Transverse colon (tissue), 4 donors: ENCODE data around the gene UBE2O. TPM values are rescaled to one million over a fixed set of nuclear protein-coding genes. Genes with fewer than 3 reads are reported as not detected.

Experiments used
- DNase-seq: peaks from one replicate; pipeline ENCODE4 v3.0.0-alpha.2; 2019
- H3K27ac ChIP-seq, 4 donors: fragments of 200-600 bp; sonication (generic); 2 replicates each; pipeline ENCODE4 v1.5.1; 2016 to 2018; ENCODE audit warnings: inconsistent platforms in 4 of 4
- H3K27me3 ChIP-seq: fragments of 200-600 bp; sonication (generic); 2 replicates; pipeline ENCODE4 v1.5.1; 2017; ENCODE audit warnings: inconsistent platforms
- H3K36me3 ChIP-seq, 4 donors: fragments of 200-600 bp; sonication (generic); 2 replicates each; pipeline ENCODE4 v1.5.1; 2017 to 2019; ENCODE audit warnings: inconsistent platforms in 4 of 4
- H3K4me1 ChIP-seq, 4 donors: fragments of 200-600 bp; sonication (generic); 2 replicates each; pipeline ENCODE4 v1.5.1; 2017 to 2020; ENCODE audit warnings: inconsistent platforms in 4 of 4
- H3K4me3 ChIP-seq, 4 donors: fragments of 200-600 bp; sonication (generic); 1 replicate in 1 of 4; 2 replicates in 3 of 4; pipeline versions ENCODE4 v1.5.1 to v1.6.1; 2017 to 2019; ENCODE audit warnings: inconsistent platforms in 4 of 4
- H3K9me3 ChIP-seq, 2 donors: fragments of 200-600 bp; sonication (generic); 2 replicates each; pipeline ENCODE4 v1.5.1; 2017 to 2019; ENCODE audit warnings: inconsistent platforms in 2 of 2
- CTCF ChIP-seq, 5 experiments: fragments of 200-600 bp in 3 of 5; fragments of 450-650 bp in 2 of 5; sonication (generic) in 3 of 5; IDR thresholded peaks; 1 replicate in 2 of 5; 2 replicates in 3 of 5; pipeline ENCODE4 v1.5.1; 2016 to 2017; ENCODE audit warnings: antibody characterized with exemption in 5 of 5, inconsistent platforms in 3 of 5, mild to moderate bottlenecking in 2 of 5, moderate library complexity in 1 of 5
- EP300 ChIP-seq: sonication (generic); formaldehyde crosslinking; IDR thresholded peaks from one replicate; pipeline ENCODE4 v1.6.1; 2017; ENCODE audit warnings: antibody characterized with exemption, low read depth
- POLR2A ChIP-seq: fragments of 450-650 bp; IDR thresholded peaks from one replicate; pipeline ENCODE4 v1.6.1; 2016; ENCODE audit warnings: antibody characterized with exemption, mild to moderate bottlenecking, moderate library complexity
- POLR2AphosphoS5 ChIP-seq, 3 donors: sonication (generic); formaldehyde crosslinking; IDR thresholded peaks; one replicate each; pipeline ENCODE4 v1.6.1; 2016; ENCODE audit warnings: antibody characterized with exemption in 3 of 3
- WGBS, 2 donors: methylation state at CpG; one replicate each; pipeline ENCODE4 v1.1.5; 2018; ENCODE audit warnings: low coverage in 1 of 2; 5-methylcytosine and 5-hydroxymethylcytosine counted together
- in situ Hi-C, 4 donors: fragments of 200-750 bp; cut with MboI; loops; one replicate each; pipeline versions ENCODE4 v1.15.0 to v1.15.1; 2017; ENCODE audit warnings: low sequenced_read_pairs in 3 of 4, low pct_ligation_motif_present in 1 of 4, low pct_unique_long_range_greater_than_20kb in 1 of 4
- intact Hi-C: fragments of 100-400 bp; cut with DNase I; formaldehyde crosslinking; loops from one replicate; pipeline ENCODE4 v1.15.1; 2023; ENCODE audit warnings: low total_unique reads
- total RNA-seq, 4 donors: library from RNA; depleted of rRNA; stranded (reverse); fragments of >200 nt; gene quantifications; one replicate each; pipeline ENCODE4 v1.1.0, GENCODE V29; 2016

Gene UBE2O
- total RNA-seq, 4 donors from 2014 or later, result 9.8 to 28.8 (median 15.9) TPM

DNA sequence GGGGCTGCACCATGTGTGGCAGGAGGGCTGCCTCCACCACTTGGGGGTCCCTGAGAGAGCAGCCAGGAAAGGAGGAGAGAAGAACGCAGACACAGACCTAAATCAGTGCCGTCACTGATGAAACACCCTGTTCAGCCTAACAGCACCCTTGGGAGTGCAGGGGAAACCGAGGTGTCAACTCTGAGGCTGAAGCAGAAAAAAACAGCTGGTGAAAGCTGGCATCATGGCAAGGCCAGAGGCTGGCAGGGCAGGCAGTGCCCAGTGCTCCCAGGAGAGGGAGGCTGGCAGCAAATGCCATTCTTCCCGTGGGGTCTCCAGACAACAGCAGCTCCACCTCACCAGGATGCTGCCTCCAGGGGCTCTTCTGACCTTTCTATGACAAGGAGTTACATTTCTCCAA is 45.4 kb downstream of the UBE2O start:
- intact Hi-C loops (loop anchor here (10.0 kb wide), 1 partner anchor 173 kb away; no protein-coding TSS in a partner anchor), in situ Hi-C loops (no loop called here)
- no peaks in the 10 kb centered on the region for H3K36me3 ChIP-seq
- 77 to 100% methylated on average over 1 to 4 of the region's 4 CpGs for WGBS, 2 donors
- no peak for DNase-seq
- TF ChIP-seq CTCF (IDR thresholded peaks at IDR 0.05) (no peak), POLR2A (no peak), EP300 (no peak), POLR2AphosphoS5 (IDR thresholded peaks at IDR 0.05) (no peak)
- no peak overlapping the region for H3K4me3 ChIP-seq
- H3K4me1 ChIP-seq, result peaks cover 0 to 10% (median 3%) of the 10 kb centered on the region in 4 donors
- H3K27me3 ChIP-seq, result no peaks in the 10 kb centered on the region
- H3K9me3 ChIP-seq, result no peaks in the 10 kb centered on the region
- no peak overlapping the region for H3K27ac ChIP-seq

DNA sequence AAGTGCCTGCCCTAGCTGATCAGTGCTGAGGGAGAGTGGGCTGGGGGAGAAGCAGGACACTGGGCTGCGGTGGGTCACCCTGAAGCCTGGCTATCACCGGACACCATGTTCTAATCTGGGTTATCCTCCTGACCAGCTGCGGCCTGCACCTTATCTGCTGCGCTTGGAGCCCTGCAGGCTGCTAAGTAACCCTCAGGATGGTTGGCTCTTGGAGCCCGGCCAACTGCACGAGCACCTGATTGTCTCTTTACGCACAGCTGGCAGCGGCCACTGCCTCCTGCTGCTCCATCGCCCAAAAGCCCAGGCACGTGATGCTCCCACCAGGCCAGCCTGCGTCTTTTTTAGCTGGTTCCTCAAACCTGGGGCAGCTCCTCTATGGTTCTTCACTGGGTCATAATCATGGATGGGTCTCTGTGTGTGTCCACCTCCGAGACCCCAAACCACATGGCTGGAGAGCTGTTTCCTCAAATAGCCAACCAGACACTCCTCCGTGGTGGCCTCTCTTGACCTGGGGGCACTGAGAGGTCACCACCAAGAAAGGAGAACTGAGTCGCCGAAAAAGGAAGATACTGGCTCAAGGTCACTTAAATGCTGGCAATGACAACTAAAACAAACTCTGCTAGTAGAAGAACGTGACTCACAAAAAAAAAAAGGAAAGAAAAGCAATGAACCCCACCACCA is 46.8 kb downstream of the UBE2O start:
- no peak overlapping the region for H3K4me3 ChIP-seq
- H3K36me3 ChIP-seq, result peaks cover 0 to 3% (median 1%) of the 10 kb centered on the region in 4 donors
- H3K4me1 ChIP-seq, result peaks cover 0 to 10% (median 3%) of the 10 kb centered on the region in 4 donors
- peak; percentile 49 for DNase-seq
- in situ Hi-C loops, result no loop called here
- TF ChIP-seq CTCF (IDR thresholded peaks at IDR 0.05) (no peak), POLR2A (no peak), EP300 (no peak), POLR2AphosphoS5 (IDR thresholded peaks at IDR 0.05) (no peak)
- intact Hi-C loops, result loop anchor here (10.0 kb wide), 1 partner anchor 171 kb away; no protein-coding TSS in a partner anchor
- no peaks in the 10 kb centered on the region for H3K27me3 ChIP-seq
- no peak overlapping the region for H3K27ac ChIP-seq
- WGBS, 2 donors, result 23 to 61% methylated on average over 3 to 16 of the region's 16 CpGs
- no peaks in the 10 kb centered on the region for H3K9me3 ChIP-seq

- Histone ChIP-seq H3K4me1 (peaks cover 0 to 10% (median 3%) of the 10 kb centered on the region in 4 donors), H3K27me3 (no peaks in the 10 kb centered on the region), H3K36me3 (peaks cover 0 to 7% (median 2%) of the 10 kb centered on the region in 4 donors), H3K4me3 (no peak overlapping the region), H3K27ac (no peak overlapping the region), H3K9me3 (no peaks in the 10 kb centered on the region)
- in situ Hi-C loops, result no loop called here
- intact Hi-C loops, result loop anchor here (10.0 kb wide), 1 partner anchor 171 kb away; no protein-coding TSS in a partner anchor
- WGBS, 2 donors, result 80 to 83% methylated on average over 1 to 9 of the region's 9 CpGs
- TF ChIP-seq POLR2A (no peak), POLR2AphosphoS5 (IDR thresholded peaks at IDR 0.05) (no peak), EP300 (no peak), CTCF (IDR thresholded peaks at IDR 0.05) (no peak)
- DNase-seq, result no peak
Observed at GRCh38 chr17:76405607-76405966, 47.4 kb downstream of the UBE2O start.

DNA sequence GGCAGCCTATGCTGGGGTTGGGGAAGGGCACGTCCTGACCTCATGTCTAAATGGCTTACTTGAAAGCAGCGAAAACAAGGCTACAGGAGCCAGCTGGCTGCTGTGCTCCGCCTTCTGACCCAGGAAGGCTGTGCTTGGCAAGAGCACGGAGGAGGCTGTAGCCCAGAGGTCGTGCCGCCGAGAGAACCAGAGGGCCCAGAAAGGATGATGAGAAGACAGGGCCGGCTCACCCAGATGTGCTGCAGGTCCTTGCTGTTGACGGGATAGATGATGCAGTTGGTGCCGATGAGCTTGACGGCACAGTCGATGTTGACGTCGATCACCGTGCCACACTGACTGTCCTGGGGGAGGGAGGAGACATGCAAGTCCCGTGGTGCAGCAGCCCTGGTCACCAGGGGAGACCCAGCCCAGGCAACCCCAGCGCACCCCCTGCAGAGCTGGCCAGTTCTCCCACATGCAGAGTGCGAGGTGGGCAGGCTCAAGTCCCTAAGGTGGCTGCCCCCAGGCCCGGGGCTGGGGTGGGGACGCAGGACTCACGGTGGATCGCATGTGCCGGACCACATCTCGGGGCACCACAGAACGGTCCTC is 47.9 kb downstream of the UBE2O start:
- WGBS, 2 donors, result 75 to 86% methylated on average over 3 to 25 of the region's 25 CpGs
- Histone ChIP-seq H3K27ac (no peak overlapping the region), H3K27me3 (no peaks in the 10 kb centered on the region), H3K4me1 (peaks cover 0 to 10% (median 3%) of the 10 kb centered on the region in 4 donors), H3K4me3 (no peak overlapping the region), H3K36me3 (peaks cover 0 to 11% (median 3%) of the 10 kb centered on the region in 4 donors), H3K9me3 (no peaks in the 10 kb centered on the region)
- DNase-seq, result no peak
- in situ Hi-C loops, result loop anchor here in 1 of 4 donors (5.0 kb wide), 1 partner anchor 103 kb away; no protein-coding TSS in a partner anchor
- intact Hi-C loops, result loop anchor here (10.0 kb wide), 1 partner anchor 170 kb away; no protein-coding TSS in a partner anchor
- no peak for TF ChIP-seq EP300
- no peak for TF ChIP-seq POLR2AphosphoS5 (IDR thresholded peaks at IDR 0.05)
- TF ChIP-seq POLR2A, result no peak
- TF ChIP-seq CTCF (IDR thresholded peaks at IDR 0.05), result no peak
